IPS-15b (cell line): ENCODE results near the gene NPC2.

Experiments used
- H3K27me3 ChIP-seq: one replicate; pipeline ENCODE4 v1.6.1; 2013; ENCODE audit warnings: low read length; ENCODE audit not compliant: control insufficient read depth, insufficient read depth
- H3K36me3 ChIP-seq: one replicate; pipeline ENCODE4 v1.6.1; 2013; ENCODE audit warnings: low read length; ENCODE audit not compliant: control insufficient read depth, insufficient read depth
- H3K4me1 ChIP-seq: one replicate; pipeline ENCODE4 v1.6.1; 2013; ENCODE audit warnings: mild to moderate bottlenecking, low read length; ENCODE audit not compliant: control insufficient read depth, insufficient read depth
- H3K4me3 ChIP-seq: one replicate; pipeline ENCODE4 v1.5.1; 2013; ENCODE audit warnings: low read depth, low read length
- H3K9ac ChIP-seq: one replicate; pipeline ENCODE4 v1.6.1; 2013; ENCODE audit warnings: low read depth, mild to moderate bottlenecking, low read length
- H3K9me3 ChIP-seq: one replicate; pipeline ENCODE4 v1.6.1; 2013; ENCODE audit warnings: mild to moderate bottlenecking, low read length; ENCODE audit not compliant: control insufficient read depth, insufficient read depth

NPC2 gene

GRCh38 chr14:74528886-74529285, 35.8 kb upstream of the NPC2 start:
- Histone ChIP-seq H3K27me3 (no peaks in the 10 kb centered on the region), H3K4me3 (no peak overlapping the region), H3K4me1 (peaks cover 2% of the 10 kb centered on the region), H3K9ac (no peak overlapping the region), H3K36me3 (peaks cover 2% of the 10 kb centered on the region), H3K9me3 (no peaks in the 10 kb centered on the region)

- no peak overlapping the region for H3K4me3 ChIP-seq
- H3K4me1 ChIP-seq = peaks cover 2% of the 10 kb centered on the region
- H3K9me3 ChIP-seq = no peaks in the 10 kb centered on the region
- H3K9ac ChIP-seq = no peak overlapping the region
- peaks cover 2% of the 10 kb centered on the region for H3K36me3 ChIP-seq
- H3K27me3 ChIP-seq = no peaks in the 10 kb centered on the region
Observed at GRCh38 chr14:74528406-74528805, 35.3 kb upstream of the NPC2 start.

GRCh38 chr14:74527736-74528280, 34.7 kb upstream of the NPC2 start:
- Histone ChIP-seq H3K9ac (no peak overlapping the region), H3K4me3 (no peak overlapping the region), H3K9me3 (no peaks in the 10 kb centered on the region), H3K27me3 (no peaks in the 10 kb centered on the region), H3K4me1 (peaks cover 2% of the 10 kb centered on the region), H3K36me3 (peaks cover 2% of the 10 kb centered on the region)

DNA sequence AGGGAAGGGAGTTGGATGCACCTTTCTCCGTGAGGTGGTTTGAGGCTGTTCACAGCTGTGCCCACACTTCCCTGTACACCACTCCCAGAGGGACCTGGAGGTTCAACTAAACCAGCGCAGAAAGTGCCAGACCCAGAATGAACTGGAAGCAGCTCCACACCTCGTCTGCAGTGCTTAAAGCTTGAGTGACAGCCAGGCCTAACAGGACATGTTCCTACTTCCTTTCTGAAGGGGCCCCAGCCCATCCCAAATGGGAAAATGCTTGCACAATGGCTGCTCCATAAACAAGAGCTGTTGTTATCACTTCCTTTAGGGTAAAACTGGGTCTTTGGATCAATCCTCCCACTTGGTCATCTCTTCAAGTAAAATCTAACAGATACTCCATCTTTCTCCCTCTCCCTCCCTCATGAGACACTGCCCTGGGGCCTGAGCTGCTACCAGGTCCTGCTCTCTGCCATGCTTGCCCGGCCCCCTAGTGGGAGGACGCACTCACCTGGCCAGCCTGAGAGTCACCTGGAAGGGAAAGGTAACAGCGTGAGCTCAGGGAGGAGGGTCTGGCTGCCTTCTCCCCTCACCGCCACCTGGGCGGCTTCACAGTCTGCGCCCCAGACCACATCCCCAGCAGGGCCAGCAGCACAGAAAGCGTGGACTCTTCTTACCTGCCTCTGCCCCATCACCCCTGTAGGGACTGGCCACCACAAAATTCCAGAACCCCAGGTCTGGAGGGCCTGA, 33.9 kb upstream of the NPC2 start:
- Histone ChIP-seq H3K4me3 (no peak overlapping the region), H3K9ac (no peak overlapping the region), H3K4me1 (peaks cover 2% of the 10 kb centered on the region), H3K9me3 (no peaks in the 10 kb centered on the region), H3K36me3 (peaks cover 2% of the 10 kb centered on the region), H3K27me3 (no peaks in the 10 kb centered on the region)

DNA sequence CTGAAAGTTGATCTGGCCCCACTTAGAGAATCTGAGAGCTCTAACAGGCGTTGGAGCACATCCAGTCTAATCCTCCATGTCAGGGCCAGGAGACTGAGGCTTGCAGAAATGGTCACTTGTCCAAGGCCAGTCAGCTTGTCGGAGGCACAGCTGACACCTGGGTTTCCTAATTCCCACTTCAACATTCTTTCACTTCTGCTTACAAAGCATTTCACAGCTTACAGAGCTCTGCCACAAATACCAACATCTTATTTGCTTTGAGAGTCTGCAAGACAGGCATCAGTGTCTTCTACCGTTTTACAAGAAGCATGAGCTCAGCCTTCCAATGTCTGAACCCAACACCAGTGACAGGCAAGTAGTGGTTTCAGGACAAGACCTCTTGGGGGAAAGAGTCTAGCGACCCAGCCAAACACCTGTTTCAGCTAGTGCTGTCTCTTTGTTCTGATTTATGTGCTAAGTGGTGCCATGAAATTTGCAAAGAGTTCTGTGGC, 32.3 kb upstream of the NPC2 start:
- Histone ChIP-seq H3K36me3 (no peaks in the 10 kb centered on the region), H3K9ac (no peak overlapping the region), H3K9me3 (no peaks in the 10 kb centered on the region), H3K27me3 (no peaks in the 10 kb centered on the region), H3K4me1 (no peaks in the 10 kb centered on the region), H3K4me3 (no peak overlapping the region)

DNA sequence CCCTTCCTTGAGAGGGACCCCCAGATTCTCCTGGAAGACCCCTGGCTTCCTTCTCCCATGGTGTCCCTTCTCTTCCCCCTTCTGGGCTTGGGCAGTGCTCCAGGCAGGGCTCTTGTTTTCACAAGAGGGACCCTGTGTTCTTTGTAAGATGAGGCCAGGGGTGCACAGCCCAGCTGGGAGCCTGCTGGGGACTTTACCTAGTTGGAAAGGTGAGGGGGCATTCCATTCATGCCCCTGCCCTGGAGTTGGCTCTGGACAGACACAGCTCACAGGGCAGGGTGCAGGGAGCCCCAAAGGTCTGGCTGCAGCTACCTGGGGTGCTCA, 31.7 kb upstream of the NPC2 start:
- Histone ChIP-seq H3K9ac (no peak overlapping the region), H3K9me3 (no peaks in the 10 kb centered on the region), H3K36me3 (no peaks in the 10 kb centered on the region), H3K4me3 (no peak overlapping the region), H3K4me1 (no peaks in the 10 kb centered on the region), H3K27me3 (no peaks in the 10 kb centered on the region)

GRCh38 chr14:74524076-74524811, 31.1 kb upstream of the NPC2 start:
- H3K36me3 ChIP-seq = no peaks in the 10 kb centered on the region
- no peaks in the 10 kb centered on the region for H3K4me1 ChIP-seq
- no peaks in the 10 kb centered on the region for H3K27me3 ChIP-seq
- no peak overlapping the region for H3K4me3 ChIP-seq
- no peak overlapping the region for H3K9ac ChIP-seq
- no peaks in the 10 kb centered on the region for H3K9me3 ChIP-seq

DNA sequence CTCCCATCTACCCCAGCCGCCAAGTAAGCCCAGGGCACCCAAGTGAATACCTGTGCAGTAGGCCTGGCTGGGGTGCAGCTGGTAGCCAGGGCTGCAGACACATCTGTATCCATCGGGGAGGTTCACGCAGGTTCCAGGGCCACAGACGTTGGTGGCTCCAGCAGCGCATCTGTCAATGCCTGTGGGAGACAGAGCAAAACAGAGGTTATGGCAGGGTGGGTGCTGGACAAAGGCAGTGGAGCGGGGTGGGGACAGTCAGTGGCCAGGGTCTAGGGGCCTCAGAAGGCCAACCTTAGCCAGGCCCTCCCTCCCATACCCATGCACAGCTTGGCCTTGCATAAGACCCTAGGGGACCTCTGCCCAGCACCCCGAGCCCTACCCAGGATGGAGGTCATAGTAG, 29.6 kb upstream of the NPC2 start:
- no peaks in the 10 kb centered on the region for H3K4me1 ChIP-seq
- H3K4me3 ChIP-seq = no peak overlapping the region
- H3K27me3 ChIP-seq = no peaks in the 10 kb centered on the region
- H3K36me3 ChIP-seq = no peaks in the 10 kb centered on the region
- H3K9ac ChIP-seq = no peak overlapping the region
- no peaks in the 10 kb centered on the region for H3K9me3 ChIP-seq

- H3K9ac ChIP-seq = no peak overlapping the region
- no peak overlapping the region for H3K4me3 ChIP-seq
- H3K4me1 ChIP-seq = no peaks in the 10 kb centered on the region
- H3K27me3 ChIP-seq = no peaks in the 10 kb centered on the region
- H3K9me3 ChIP-seq = no peaks in the 10 kb centered on the region
- no peaks in the 10 kb centered on the region for H3K36me3 ChIP-seq
Observed at GRCh38 chr14:74521756-74522155, 28.7 kb upstream of the NPC2 start.

DNA sequence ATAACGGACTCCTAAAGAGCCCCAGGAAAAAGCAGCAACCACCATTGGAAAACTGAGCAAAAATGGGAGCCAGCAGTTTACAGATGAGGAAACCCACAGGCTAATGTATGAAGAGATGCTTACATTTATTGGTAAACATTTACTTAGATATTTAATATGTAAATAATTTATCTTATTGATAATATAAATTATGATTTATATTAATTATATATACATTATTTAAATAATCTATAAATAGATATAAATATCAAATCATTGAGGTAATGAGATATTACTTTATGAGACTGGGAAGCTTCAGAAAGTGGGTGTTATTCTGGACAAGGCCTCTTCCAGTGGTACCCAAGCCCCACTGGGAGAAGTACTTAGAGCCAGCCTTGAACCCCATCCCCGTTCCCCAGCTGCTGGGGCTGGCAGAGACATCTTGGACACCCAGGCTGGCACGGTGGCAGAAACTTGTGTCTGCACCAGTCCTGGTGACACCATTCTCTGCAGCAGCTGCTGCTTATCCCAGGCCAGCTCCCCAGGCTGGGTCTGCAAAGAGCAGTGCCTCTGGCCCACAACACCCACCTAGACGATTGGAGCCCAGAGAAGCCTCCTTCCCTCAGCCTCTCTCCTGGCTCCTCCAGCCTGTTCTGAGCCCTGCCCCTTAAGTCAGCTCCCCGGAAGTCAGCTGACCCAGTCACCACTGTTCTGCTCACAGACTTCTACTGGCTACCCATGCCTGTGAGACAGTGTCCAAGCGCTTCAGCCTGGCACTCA, 26.4 kb upstream of the NPC2 start:
- Histone ChIP-seq H3K4me3 (no peak overlapping the region), H3K9ac (no peak overlapping the region), H3K36me3 (no peaks in the 10 kb centered on the region), H3K9me3 (no peaks in the 10 kb centered on the region), H3K27me3 (no peaks in the 10 kb centered on the region), H3K4me1 (no peaks in the 10 kb centered on the region)

DNA sequence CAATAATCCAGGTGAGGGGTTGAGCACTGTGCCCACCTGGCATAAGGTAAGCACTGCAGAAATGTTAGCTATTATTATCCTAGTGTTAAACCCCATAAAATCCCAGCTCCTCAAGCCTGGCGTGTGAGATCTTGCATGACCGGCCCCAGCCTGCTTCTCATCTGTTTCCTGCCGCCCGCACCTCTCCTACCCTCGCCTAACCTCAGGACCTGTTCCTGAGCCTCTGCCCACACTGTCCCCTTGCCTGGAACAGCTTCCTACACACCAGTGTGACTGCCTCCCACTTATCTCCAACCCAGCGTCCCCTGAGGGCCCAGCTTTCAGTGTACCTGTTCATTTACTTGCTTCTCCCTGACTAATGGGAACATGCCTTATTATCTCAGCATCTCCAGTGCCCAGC, 25.1 kb upstream of the NPC2 start:
- no peaks in the 10 kb centered on the region for H3K4me1 ChIP-seq
- no peaks in the 10 kb centered on the region for H3K27me3 ChIP-seq
- no peaks in the 10 kb centered on the region for H3K9me3 ChIP-seq
- H3K9ac ChIP-seq = no peak overlapping the region
- no peak overlapping the region for H3K4me3 ChIP-seq
- no peaks in the 10 kb centered on the region for H3K36me3 ChIP-seq
